HG03354 (cell line): ENCODE results near the gene FHIT.
A peak's percentile ranks its signal among the peaks of the same experiment; 100 is the strongest.

ENCODE experiments used
- ATAC-seq: cut with Tn5 transposase; IDR thresholded peaks from one replicate; pipeline ENCODE4 v1.9.1; 2021; ENCODE audit warnings: mild to moderate bottlenecking; ENCODE audit not compliant: unreplicated experiment, poor library complexity, severe bottlenecking

FHIT gene

GRCh38 chr3:61180206-61180605, 71.0 kb downstream of the FHIT start:
- no peak for ATAC-seq

- ATAC-seq, result no peak
Observed at GRCh38 chr3:61178167-61178566, 73.1 kb downstream of the FHIT start.

GRCh38 chr3:61177450-61177849, 73.8 kb downstream of the FHIT start:
- no peak for ATAC-seq

GRCh38 chr3:61173676-61174075, 77.6 kb downstream of the FHIT start:
- no peak for ATAC-seq

GRCh38 chr3:61172684-61173083, 78.6 kb downstream of the FHIT start:
- peak; percentile 54 for ATAC-seq

GRCh38 chr3:61172203-61172602, 79.0 kb downstream of the FHIT start:
- no peak for ATAC-seq

- no peak for ATAC-seq
Observed at GRCh38 chr3:61169621-61170251, 81.5 kb downstream of the FHIT start.

GRCh38 chr3:61168286-61168685, 83.0 kb downstream of the FHIT start:
- no peak for ATAC-seq

- no peak for ATAC-seq
Observed at GRCh38 chr3:61162965-61163364, 88.3 kb downstream of the FHIT start.

GRCh38 chr3:61158667-61159066, 92.6 kb downstream of the FHIT start:
- no peak for ATAC-seq

- ATAC-seq, result peak; percentile 51
Observed at GRCh38 chr3:61158216-61158615, 93.0 kb downstream of the FHIT start.

- peak; percentile 81 for ATAC-seq
Observed at GRCh38 chr3:61157414-61157813, 93.8 kb downstream of the FHIT start.

- ATAC-seq, result no peak
Observed at GRCh38 chr3:61155701-61156292, 95.5 kb downstream of the FHIT start.

- ATAC-seq, result no peak
Observed at GRCh38 chr3:61154457-61155198, 96.6 kb downstream of the FHIT start.

GRCh38 chr3:61152071-61152470, 99.2 kb downstream of the FHIT start:
- no peak for ATAC-seq

- no peak for ATAC-seq
Observed at GRCh38 chr3:61149236-61149635, 102.0 kb downstream of the FHIT start.

- ATAC-seq, result no peak
Observed at GRCh38 chr3:61146010-61146890, 105.0 kb downstream of the FHIT start.

- no peak for ATAC-seq
Observed at GRCh38 chr3:61141697-61142096, 109.6 kb downstream of the FHIT start.

- no peak for ATAC-seq
Observed at GRCh38 chr3:61141227-61141626, 110.0 kb downstream of the FHIT start.

GRCh38 chr3:61139686-61140085, 111.6 kb downstream of the FHIT start:
- ATAC-seq, result no peak
